GM20000 (cell line): Measurements from ENCODE around the gene ZBTB7A.

Experiments
- DNase-seq: peaks from one replicate; pipeline ENCODE4 v3.0.0; 2012; ENCODE audit warnings: low spot score
- TF ChIP-seq, protein P1 (sequence below): IDR thresholded peaks from 2 replicates; pipeline ENCODE4 v1.5.1; 2012; ENCODE audit warnings: mild to moderate bottlenecking, control low read depth; ENCODE audit errors: extremely low read depth, missing control alignments

ZBTB7A gene

GRCh38 chr19:4086411-4086867, 19.7 kb upstream of the ZBTB7A start:
- TF ChIP-seq, protein P1, sequence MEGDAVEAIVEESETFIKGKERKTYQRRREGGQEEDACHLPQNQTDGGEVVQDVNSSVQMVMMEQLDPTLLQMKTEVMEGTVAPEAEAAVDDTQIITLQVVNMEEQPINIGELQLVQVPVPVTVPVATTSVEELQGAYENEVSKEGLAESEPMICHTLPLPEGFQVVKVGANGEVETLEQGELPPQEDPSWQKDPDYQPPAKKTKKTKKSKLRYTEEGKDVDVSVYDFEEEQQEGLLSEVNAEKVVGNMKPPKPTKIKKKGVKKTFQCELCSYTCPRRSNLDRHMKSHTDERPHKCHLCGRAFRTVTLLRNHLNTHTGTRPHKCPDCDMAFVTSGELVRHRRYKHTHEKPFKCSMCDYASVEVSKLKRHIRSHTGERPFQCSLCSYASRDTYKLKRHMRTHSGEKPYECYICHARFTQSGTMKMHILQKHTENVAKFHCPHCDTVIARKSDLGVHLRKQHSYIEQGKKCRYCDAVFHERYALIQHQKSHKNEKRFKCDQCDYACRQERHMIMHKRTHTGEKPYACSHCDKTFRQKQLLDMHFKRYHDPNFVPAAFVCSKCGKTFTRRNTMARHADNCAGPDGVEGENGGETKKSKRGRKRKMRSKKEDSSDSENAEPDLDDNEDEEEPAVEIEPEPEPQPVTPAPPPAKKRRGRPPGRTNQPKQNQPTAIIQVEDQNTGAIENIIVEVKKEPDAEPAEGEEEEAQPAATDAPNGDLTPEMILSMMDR, result no peak
- no peak for DNase-seq

DNA sequence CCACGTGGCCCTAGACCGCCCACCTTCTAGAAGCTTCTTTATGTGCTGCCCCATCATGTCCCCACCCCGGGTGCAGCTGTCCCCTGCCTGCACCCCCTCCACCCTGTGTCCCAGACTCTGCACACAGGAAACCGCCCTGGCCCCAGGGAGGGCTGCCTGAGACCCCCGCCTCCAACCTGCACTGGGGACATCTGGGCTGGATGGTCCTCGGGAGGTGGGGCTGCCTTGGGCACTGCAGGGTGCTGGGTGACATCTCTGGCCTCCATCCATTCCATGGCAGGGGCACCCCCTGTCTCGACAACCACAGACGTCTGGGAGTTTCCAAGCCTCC, 17.8 kb upstream of the ZBTB7A start:
- TF ChIP-seq, protein P1, result no peak

DNA sequence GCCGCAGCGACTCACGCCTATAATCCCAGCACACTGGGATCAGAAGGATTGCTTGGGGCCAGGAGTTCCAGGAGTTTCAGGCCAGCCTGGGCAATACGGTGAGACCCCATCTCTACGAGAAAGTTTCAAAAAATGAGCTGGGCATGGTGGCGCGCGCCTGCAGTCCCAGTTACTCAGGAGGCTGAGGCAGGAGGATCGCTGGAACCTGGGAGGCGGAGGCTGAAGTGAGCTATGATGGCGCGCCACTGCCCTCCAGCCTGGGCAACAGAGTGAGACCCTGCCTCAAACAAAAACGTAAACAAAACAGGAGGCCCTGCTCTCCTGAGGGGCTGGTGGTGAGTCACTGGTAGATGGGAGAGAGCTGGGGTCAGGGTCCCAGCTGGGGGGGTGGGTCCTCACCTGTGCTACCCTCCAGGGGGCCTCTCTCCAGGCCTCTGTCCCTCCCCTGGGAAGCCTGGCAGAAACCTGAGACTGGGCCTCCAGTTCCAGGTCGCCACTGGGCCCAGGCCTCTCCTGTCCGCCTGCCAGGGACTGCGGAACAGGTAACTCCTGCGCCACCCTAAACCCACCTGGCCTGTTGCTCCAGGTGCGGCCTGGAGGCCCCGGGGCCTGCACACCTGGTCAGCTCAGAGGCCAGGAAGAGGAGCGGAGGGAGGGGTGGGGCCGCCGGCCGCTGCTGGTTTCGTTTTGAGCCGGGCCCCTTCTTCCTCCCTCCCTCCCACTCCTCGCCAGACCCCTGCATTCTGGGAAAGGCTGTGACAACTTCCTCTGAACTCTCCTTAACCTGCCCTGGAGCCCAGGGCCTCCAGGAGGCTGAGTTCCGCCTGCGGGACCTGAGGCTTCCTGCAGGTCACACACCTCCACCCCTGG, 17.2 kb upstream of the ZBTB7A start:
- TF ChIP-seq, protein P1, result no peak

More for the DNA sequence above, 17.8 kb upstream of the ZBTB7A start:
- DNase-seq, result no peak

GRCh38 chr19:4082172-4082571, 15.5 kb upstream of the ZBTB7A start:
- TF ChIP-seq, protein P1, result no peak
- DNase-seq, result no peak

More for the DNA sequence above, 17.2 kb upstream of the ZBTB7A start:
- peak; percentile 80 for DNase-seq

DNA sequence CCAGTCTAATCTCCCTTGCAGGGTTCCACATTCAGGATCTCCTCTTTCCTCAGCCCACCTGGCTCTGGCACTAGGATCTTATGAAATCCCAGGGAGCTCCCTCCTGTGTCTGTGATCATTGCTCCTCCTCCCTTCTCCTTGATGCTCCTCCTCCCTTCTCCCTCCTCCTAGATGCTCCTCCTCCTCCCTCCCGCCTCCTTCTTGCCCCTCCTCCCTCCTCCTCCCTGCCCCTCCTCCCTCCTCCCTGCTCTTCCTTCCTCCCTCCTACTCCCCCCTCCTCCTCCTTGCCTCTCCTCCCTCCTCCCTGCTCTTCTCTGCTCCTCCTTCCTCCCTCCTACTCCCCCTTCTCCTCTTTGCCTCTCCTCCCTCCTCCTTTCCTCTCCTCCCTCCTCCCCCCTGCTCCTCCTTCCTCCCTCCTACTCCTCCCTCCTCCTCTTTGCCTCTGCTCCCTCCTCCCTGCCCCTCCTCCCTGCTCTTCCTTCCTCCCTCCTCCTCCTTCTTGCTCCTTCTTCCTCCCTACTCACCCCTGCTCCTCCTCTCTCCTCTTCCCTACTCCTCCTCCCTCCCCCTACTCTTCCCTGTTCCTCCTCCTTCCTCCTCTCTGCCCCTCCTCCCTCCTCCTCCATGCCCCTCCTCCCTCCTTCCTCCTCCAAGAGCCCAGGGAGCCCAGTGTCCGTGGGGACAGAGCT, 14.9 kb upstream of the ZBTB7A start:
- TF ChIP-seq, protein P1, result no peak
- no peak for DNase-seq

- TF ChIP-seq, protein P1, result no peak
- no peak for DNase-seq
Measured at GRCh38 chr19:4080473-4080872, 13.8 kb upstream of the ZBTB7A start.
